Subcutaneous preadipocyte (primary cell): ENCODE measurements around the gene NRG2. TPM values are rescaled to one million over a fixed set of nuclear protein-coding genes. Genes with fewer than 3 reads are reported as not detected.

Experiments used
- small RNA-seq: library from RNA; depleted of rRNA; stranded (forward); fragments of <200 nt; gene quantifications from one replicate; pipeline ENCODE3, GENCODE V24; 2012
- total RNA-seq: library from RNA; depleted of rRNA; stranded (reverse); fragments of >200 nt; gene quantifications from 2 replicates; pipeline ENCODE4 v1.2.3, GENCODE V29; 2012

Gene NRG2
- 1.1 and 2.0 TPM in 2 replicates for total RNA-seq

DNA sequence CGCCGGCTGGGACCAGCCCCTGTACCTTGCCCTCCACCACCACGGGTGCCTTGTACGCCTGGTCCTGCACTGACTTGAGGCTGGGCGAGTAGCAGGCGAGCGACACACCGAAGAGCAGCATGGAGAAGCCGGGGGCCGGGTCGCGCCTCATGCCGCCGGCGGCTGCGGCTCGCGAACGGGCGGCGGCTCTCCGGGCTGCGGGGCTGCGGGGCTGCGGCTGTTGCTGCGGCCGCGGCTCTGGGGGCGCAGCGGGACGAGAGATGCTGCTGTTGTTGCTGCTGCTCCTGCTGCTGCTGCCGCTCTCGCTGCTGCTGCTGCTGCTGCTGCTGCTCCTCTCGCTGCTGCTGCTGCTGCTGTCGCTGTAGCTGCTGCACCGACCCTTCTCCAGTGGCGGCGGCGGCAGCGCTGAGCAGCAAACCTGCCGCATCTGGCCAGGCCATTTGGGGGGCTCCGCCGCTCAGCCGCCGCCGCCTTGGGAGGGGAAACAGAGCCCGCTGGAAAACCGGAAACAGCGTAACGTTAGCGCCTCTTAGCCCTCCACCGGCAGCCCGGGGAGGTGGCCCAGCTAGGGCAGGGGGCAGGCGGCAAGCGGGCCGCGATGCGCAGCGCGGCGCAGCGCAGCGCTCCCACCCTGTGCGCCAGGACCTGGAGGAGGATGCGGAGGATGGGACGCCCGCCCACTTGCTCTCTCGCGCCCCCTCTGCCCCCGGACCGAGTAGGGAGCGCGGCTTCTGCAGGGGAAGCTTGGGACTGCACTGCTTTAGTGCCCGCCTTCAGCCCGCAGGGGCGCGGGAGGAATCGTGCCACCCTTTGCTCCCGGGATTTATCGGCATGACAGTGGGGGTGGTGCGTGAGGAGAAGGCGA is at the start of gene NRG2:
TSS of gene NRG2 (minus strand) at position 657 of the 865 bp plus-strand sequence.

Small RNAs within 50 kb of the gene (small RNA-seq; reads per million reads assigned to genes)
- not detected for gene RF00019

Other genes starting within 250 kb of the NRG2 start
- under 0.01 TPM in 2 replicates for gene PSD2, start 247.5 kb downstream of the NRG2 start, total RNA-seq
- gene PURA, start 70.8 kb upstream of the NRG2 start, total RNA-seq: 11.4 and 14.3 TPM in 2 replicates
- 3.7 TPM in 2 replicates for gene IGIP, start 82.6 kb upstream of the NRG2 start, total RNA-seq
- 22.3 and 25.7 TPM in 2 replicates for gene CYSTM1, start 131.9 kb upstream of the NRG2 start, total RNA-seq